HG02763 (cell line): Measurements from ENCODE around the gene TNS3.

Experiments used
- ATAC-seq: cut with Tn5 transposase; IDR thresholded peaks from one replicate; pipeline ENCODE4 v1.9.1; 2021; ENCODE audit warnings: mild to moderate bottlenecking, moderate library complexity; ENCODE audit not compliant: unreplicated experiment

TNS3 gene

GRCh38 chr7:47393406-47393805 lies 188.5 kb downstream of the TNS3 start:
- ATAC-seq: no peak

GRCh38 chr7:47392241-47392759 lies 189.6 kb downstream of the TNS3 start:
- ATAC-seq: no peak

- ATAC-seq: no peak
These were observed 190.2 kb downstream of the TNS3 start for GRCh38 chr7:47391726-47392125.

GRCh38 chr7:47390914-47391313 lies 191.0 kb downstream of the TNS3 start:
- no peak for ATAC-seq

GRCh38 chr7:47389923-47390630 lies 191.8 kb downstream of the TNS3 start:
- ATAC-seq: no peak

- no peak for ATAC-seq
These were observed 192.6 kb downstream of the TNS3 start for GRCh38 chr7:47389171-47389922.

- no peak for ATAC-seq
These were observed 194.4 kb downstream of the TNS3 start for GRCh38 chr7:47387506-47387905.

- ATAC-seq: no peak
These were observed 195.6 kb downstream of the TNS3 start for GRCh38 chr7:47386273-47386835.

- ATAC-seq: no peak
These were observed 196.3 kb downstream of the TNS3 start for GRCh38 chr7:47385536-47386125.

GRCh38 chr7:47384755-47385535 lies 197.0 kb downstream of the TNS3 start:
- no peak for ATAC-seq

GRCh38 chr7:47383696-47384445 lies 198.0 kb downstream of the TNS3 start:
- ATAC-seq: no peak

- no peak for ATAC-seq
These were observed 198.8 kb downstream of the TNS3 start for GRCh38 chr7:47383072-47383471.

GRCh38 chr7:47382200-47382599 lies 199.7 kb downstream of the TNS3 start:
- ATAC-seq: no peak

- no peak for ATAC-seq
These were observed 200.8 kb downstream of the TNS3 start for GRCh38 chr7:47381134-47381495.

- no peak for ATAC-seq
These were observed 201.4 kb downstream of the TNS3 start for GRCh38 chr7:47380325-47381133.

- no peak for ATAC-seq
These were observed 202.1 kb downstream of the TNS3 start for GRCh38 chr7:47379629-47380324.

GRCh38 chr7:47378728-47379395 lies 203.0 kb downstream of the TNS3 start:
- ATAC-seq: no peak

- no peak for ATAC-seq
These were observed 204.2 kb downstream of the TNS3 start for GRCh38 chr7:47377741-47378140.
